ENCODE measurements around the gene STK4.

STK4 gene

DNA sequence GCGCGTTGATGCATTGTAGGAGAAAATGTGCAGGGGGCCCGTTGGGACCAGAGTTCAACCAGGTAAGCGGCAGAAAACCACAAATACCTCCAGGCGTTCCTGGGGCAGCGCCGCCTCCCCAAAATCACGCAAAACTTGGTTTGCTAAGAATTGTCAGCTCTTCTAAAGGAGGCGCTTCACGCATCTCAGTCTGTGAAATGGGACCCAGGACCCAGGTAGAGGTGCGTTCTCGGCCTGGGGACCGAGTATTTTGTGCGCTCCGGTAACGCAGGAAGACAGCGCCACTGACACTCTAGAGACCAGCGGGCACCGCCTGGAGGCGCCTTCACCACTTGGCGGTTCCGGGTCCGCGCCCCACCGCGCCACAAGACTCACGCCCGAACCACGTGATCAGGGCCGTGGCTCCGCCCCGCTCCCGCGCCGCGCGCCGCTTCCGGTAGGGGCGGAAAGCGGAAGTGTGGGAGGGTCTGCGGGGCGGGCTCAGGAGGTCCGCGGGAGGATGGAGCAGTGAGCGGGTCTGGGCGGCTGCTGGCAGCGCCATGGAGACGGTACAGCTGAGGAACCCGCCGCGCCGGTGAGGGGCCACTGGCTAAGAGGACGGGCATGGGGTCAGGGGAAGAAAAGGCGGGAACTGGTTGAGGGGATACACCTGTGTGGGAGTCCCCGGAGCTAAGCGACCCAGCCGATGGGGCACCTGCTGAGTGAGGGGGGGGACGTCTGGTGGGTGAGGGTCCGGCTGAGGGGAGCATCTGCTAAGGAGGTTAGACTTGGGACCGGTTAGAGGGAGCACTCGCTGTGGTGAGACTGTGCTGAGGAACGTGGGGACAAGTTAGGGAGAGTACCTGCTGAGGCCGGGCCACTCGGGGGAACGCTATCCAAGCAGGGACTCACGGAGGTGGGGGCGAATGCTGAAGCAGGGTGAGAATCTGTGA is at the start of gene STK4:
TSS of gene STK4 (plus strand) at position 483 of the 932 bp plus-strand sequence. CDS start at position 540, 57 bp downstream.
- peak; percentile 89 for DNase-seq (ENCODE audit: low spot score)

DNA sequence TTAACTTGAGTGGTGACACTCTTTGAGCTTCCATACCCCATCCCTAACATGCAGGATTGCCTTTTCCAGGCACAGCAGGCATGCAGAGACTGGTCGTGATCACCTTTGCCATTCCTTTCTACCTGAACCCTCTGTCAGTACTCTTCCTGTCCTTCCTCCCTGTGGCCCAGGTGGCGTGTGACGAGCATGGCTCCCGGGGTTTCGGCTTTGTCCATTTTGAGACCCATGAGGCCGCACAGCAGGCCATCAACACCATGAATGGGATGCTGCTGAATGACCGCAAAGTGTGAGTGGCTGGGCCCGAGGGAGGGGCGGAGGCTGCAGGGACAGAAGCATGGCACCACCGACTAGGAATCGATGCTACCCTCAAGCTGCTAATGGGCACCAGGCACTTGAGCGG is 49.7 kb upstream of the STK4 start:
- DNase-seq (ENCODE audit: low spot score): no peak

DNA sequence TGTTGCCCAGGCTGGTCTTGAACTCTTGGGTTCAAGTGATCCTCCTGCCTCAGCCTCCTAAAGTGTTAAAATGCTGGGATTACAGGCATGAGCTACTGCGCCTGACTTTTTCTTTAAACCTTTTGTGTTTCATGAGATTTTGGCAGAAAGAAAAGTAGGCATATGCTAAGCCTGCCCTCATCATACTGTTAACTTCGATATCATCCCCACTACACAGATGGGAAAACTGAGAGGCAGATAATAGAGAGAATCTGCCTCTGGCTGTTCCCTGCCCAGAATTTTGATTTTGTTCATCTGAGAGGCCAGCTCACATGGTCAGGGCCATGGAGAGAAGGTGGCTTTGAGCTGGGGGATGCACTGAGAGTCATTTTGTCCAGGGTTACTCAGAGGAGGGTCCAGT is 48.9 kb upstream of the STK4 start:
- DNase-seq (ENCODE audit: low spot score): no peak

DNA sequence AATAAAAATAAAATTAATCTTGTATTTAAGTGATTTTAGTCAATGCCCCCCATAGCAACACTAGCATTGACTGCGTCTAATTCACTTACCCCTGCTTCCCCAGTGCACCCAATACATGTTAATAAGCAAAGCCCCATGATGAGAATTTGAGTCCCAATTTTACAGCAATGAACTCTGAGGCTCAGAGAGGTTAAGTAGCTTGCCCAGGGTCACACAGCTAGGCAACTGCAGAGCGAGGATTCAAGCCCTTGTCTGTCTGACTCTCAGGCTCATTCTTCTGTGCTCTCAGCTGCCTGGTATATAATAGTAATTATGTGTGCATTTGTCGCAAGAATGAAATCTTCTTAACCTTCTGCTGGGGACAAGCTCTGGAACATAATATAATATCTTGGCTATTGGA is 48.0 kb upstream of the STK4 start:
- no peak for DNase-seq (ENCODE audit: low spot score)

DNA sequence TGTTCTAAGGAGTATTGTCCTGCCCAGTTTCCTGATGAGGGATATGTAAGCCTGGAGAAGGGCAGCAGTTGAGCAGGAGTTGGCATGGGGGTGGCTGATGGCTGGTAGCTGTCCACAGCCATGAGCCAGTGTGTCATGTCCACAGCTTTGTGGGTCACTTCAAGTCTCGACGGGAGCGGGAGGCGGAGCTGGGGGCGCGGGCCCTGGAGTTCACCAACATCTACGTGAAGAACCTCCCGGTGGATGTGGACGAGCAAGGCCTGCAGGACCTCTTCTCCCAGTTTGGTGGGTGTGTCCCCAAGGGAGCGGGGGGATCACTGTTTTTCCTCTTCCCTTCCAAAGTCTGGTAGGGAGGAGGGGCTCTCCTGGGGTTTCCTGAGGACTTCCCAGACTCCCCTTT is 47.6 kb upstream of the STK4 start:
- DNase-seq (ENCODE audit: low spot score): no peak

DNA sequence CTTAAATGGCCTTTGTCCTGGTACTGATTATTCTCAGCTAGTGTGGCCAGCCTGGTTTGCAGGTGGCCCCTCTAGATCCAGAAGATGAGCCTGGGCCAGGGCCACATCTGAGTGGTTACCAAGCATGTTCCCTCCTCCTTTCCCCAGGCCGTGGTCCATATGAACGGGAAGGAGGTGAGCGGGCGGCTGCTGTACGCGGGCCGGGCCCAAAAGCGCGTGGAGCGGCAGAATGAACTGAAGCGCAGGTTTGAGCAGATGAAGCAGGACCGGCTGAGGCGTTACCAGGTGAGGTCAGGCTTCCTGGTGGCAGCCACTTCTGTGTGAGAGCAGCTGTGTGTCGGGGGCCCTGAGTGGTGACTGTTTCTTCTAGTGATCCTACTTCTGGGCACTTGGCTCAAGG is 44.9 kb upstream of the STK4 start:
- DNase-seq (ENCODE audit: low spot score): no peak

DNA sequence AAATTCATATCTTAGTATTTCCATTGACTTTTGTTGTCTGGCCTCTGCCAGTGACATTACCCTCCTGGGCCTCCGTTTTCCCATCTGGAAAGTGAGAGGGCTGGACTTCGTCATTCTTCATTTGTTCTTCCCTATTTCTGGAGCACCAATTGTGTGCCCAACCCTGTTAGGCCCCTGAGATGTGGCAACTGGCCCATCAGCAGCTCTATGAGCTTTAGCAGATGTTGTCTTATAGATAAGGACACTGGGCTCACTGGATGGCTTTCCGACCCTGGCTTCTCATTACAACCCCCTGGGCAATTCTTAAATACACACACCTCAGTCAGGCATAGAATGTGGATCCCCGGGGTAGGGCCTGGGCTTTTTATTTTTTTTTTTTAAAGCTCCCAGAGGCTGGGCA is 41.8 kb upstream of the STK4 start:
- DNase-seq (ENCODE audit: low spot score): no peak

DNA sequence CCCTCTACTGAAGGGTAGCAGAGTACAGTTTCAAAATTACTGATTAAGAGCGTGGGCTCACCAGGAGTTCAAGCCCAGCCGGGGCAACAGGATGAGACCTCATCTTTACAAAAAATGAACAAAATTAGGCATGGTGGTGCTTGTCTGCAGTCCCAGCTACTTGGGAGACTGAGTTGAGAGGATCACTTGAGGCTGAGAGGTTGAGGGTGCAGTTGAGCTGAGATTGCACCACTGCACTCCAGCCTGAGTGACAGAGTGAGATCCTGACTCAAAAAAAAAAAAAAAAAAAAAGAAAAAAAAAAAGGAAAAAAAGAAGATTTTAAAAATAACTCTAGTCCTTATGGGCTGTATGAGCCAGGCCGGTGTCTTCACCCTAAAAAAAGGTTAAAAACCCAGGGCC is 37.7 kb upstream of the STK4 start:
- DNase-seq (ENCODE audit: low spot score): no peak

DNA sequence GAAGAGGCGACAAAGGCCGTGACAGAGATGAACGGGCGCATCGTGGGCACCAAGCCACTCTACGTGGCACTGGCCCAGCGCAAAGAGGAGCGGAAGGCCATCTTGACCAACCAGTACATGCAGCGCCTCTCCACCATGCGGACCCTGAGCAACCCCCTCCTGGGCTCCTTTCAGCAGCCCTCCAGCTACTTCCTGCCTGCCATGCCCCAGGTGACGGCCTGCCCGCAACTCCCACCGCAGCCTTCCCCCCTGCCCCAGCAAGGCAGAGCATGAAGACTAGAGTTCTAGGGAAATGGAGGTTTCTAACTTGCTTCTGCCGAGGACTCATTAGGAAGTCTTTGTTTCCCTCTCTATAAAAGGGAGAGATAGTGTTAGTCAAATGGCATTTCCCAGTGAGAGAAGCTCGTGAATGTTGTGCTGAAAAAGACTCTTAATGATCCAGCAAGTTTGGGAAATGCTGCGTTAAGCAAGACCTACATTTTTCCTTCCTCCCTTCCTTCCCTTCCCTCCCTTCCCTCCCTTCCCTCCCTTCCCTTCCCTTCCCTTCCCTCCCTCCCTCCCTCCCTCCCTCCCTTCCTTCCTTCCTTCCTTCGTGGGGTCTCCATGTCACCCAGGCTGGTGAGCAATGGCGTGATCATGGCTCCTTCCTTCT is 35.7 kb upstream of the STK4 start:
- no peak for DNase-seq (ENCODE audit: low spot score)

DNA sequence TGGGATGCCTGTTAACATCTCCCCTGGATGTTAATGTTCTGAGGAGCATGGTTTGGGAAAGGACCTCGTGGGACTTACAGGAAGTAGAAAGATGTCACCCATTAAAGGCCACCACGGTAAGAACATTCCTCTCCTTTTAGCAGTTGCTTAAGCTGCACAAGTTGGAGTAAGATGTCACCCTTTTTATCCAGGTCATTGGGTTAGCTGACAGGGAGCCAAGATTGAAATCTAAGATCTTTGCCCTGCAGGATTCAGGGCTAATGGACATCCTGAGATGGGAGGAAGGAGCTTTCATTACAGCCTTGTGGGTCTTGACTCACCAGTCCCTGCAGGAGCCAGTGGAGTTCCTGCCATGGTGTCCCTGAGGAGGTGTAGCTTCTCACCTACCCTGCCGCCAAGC is 34.4 kb upstream of the STK4 start:
- no peak for DNase-seq (ENCODE audit: low spot score)

DNA sequence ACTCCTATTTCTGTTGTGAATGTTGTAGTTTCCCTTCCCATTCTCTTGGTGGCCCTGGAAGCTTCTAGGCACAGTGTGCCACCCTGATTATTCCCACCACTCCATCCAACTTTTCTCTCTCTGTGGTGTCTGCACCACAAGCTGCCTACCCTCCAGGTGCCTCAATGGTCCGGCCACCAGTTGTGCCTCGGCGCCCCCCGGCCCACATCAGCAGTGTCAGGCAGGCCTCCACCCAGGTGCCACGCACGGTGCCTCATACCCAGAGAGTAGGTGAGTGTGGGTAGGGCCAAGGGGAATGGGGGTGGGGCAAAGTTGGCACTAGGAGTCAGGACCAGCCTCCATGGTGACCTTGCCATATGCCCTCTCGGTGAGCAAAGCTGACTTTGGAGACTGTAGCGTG is 33.4 kb upstream of the STK4 start:
- no peak for DNase-seq (ENCODE audit: low spot score)

DNA sequence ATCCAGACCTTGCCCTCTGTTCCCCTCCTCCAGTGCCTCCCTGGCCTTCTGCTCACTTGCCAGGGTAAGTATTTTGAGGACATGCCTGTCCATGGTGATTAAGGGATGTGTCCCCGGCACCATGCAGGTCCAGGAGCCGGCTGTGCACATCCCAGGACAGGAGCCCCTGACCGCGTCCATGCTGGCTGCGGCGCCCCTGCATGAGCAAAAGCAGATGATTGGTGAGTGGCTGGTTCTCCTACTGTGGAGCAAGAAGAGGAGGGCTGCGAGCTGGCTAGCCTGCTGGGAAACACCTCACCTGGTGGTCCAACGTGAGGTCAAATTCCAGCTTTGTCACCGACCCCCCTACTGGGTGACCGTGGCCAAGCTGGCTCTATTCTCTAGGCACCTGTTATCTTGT is 29.8 kb upstream of the STK4 start:
- no peak for DNase-seq (ENCODE audit: low spot score)

DNA sequence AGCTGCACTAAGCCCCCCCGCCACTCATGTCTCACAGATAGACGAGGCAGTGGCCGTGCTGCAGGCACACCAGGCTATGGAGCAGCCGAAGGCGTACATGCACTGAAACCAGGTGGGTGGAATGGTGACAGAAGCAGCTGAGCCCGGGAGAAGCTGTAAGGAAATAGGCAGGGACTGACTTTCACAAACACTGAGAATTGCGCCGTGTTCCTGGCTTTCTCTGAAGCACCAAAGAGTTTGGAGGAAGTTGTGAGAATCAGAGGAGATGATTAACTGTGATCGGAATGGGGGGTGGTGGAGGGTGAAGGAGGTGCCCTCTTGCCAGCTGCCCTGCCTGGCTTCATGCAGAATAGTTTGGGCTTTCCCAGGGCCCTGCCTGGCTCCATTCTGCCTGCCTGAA is 27.7 kb upstream of the STK4 start:
- DNase-seq (ENCODE audit: low spot score): no peak

DNA sequence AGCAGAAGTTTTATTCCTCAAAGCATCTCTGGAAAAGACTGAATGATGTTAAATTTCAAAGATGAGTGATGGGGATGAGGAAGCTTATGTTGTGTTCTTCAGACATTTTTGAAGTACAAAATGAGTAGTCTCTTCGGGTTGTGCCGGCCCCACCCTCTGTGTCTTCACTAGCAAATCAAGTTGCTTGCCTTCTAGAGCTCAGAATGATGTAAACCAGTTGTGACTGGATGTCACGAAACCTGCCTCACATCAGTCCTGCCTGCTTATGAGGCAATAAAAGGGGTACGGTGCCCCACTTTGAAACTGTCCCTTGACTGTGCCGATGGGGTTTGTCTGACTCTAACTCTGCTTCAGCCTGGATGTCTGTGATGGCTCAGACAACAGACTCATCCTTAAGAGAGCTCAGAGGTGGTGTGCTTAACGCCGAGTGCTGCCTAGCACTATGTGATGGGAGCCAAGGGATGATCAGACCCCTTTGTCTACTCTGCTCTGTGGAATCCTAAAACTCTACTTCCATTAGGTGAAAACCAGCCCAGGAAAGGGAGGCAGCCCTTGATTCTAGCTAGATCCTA is 25.1 kb upstream of the STK4 start:
- DNase-seq (ENCODE audit: low spot score): no peak

DNA sequence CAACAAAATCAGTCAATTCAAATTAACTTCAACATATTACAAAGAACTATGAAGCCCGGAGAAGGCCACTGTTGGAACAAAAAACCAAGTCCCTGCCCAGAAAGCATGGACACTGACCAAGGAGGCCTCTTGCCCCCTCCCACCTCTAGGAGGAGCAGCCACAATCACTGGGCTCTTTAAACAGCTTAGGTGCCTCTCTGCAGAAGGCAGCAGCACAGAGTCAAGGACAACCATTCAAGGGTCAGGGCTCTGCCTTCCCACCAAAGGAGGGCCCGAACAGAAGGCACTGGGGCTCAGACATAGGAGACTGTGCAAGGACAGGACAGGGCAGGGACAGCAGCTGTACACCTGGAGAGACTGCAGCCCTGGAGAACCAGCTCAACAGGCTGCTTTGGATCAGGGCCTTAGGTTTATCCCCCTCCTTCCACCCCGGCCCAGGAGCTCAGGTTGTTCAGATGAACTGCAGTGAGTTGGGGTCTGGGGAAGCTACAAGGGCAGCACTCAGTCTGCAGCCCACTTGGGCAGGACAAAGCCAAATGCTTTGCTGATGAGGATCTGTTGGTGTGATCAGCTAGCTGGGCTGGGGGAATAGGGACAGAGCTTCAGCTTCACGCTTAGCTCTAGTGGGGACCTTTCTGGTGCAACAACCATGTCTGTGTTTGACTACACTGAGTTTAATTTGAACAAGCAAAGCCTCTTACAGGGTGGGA is 23.9 kb upstream of the STK4 start:
- DNase-seq (ENCODE audit: low spot score): no peak

DNA sequence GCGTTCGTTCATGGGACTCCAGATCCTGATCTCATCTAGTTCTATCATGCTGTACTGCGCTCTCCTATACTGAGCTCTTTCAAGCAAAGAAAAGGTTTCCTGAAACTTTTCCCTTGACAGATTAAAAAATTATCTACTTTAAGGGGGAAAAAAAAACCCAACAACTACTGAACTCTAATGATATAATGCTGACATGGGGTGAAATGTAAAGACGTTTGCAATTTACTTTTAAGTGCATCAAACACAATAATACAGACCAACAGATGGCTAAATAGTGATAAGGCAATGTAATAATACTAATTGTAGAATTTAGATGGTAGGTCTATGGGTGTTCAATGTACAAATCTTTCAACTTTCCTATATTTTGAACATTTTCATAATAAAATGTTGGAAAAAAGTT is 22.5 kb upstream of the STK4 start:
- DNase-seq (ENCODE audit: low spot score): no peak

DNA sequence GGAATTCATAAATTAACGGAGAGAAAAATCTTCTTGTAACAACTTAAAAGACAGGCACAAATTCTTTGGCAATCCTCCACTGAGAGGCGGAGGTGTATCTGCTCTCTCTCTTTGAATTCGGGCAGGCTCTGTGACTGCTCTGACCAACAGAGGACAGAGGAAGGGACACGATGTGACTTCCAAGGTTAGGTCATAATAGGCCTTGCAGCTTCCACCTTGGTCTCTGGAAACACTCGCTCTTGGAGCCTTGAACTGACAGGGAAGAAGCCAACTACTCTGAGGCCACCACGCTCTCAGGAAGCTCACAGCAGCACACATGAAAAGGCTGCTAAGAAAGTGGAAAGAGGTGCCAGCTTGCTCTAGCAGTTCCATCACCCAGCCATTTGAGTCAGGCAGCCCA is 21.1 kb upstream of the STK4 start:
- DNase-seq (ENCODE audit: low spot score): no peak

DNA sequence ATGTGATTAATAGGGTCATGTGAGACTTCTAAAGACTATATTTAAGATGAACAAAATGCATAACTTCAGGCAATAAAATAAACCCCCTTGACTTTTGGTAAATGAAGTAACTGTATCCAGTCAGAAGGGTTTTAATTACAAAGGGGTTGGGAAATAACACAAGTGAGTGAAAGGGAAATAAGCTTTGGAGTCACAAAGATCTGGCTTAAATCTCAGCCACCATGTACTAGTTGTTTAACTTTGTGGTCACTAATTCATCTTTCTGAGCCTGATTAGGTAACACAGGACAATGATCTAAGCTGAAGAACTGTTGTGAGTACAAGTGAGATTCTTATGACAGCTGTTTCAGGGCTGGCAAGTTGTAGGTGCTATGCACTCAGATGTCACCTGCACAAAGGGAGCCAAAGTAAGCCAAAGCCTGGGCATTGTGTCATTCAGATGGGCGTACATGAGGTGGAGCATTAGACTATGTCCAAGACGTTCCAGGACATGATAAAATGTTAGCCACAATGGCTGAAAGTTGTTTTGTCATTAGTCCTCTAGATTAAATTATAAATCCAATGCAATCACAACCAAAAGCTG is 19.9 kb upstream of the STK4 start:
- no peak for DNase-seq (ENCODE audit: low spot score)

DNA sequence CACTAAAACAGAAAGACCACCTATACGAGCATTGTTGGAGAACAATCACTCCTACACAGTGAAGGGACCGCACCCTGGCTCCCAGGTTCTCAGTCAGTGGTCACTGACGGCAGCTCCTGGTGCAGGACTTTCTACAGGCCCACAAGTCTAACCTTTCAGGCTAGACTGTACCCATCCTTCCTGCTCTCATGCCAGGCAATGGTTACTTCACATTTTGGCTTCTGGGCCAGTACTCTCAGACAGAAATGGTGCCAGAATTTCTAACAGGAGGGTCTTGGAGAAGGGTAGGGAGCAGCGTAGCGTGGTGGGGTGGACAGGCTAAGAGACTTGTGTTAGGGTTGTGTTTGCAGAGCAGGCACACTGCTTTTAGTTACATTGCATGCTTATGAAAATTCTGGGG is 18.2 kb upstream of the STK4 start:
- no peak for DNase-seq (ENCODE audit: low spot score)

DNA sequence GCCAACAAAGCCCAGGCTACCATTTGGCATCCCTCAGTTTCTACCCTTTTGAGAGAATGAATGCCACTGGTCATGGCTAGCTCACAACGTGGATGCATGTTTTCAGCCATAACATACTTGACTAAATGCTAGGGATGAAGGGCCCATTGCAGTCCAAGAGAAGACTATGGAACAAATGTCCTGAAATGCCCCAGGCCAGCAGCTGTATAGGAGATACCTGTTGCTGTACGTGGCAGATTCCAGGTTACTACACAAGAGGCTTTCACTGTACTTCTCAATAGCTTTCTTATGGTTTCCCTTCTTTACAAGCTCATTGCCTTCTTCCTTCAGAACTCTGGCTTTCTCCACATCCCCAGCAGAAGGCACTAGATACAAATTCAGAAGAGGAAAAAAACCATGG is 17.8 kb upstream of the STK4 start:
- DNase-seq (ENCODE audit: low spot score): no peak

DNA sequence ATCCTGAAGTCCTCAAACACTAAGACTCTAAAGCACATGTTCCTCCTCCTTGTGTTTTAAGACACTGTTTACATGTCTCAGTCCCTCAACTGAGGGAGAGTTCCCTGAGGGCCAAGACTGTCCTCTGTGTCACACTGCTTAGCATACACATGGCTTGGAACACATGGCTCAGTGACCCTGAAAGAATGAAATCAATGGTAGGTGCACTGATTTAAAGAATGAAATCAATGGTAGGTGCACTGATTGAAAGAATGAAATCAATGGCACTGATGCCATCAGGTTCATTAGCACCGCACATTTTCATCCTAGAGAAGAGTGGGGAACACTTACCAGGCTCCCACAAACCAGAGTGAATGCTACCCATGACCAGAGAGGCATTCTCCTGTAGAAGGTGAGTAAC is 15.9 kb upstream of the STK4 start:
- DNase-seq (ENCODE audit: low spot score): no peak

DNA sequence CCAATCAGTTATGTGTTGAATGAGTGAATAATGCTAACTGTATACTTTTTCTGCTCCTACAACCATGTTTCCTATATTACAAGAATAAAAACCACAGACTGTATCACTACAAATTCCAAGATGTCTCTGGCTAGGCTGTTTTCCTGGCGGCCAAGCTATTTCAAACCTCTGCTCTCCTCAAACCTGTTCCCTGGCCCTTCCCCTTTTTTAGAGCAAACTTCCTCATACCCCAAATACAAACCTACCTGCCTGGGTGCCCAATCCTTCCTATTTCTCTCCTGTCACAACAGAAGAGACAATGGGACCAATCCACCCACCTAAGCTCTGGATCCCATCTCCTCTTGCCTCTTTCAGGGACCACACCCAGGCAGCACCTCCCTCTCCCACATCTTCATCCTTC is 13.6 kb upstream of the STK4 start:
- no peak for DNase-seq (ENCODE audit: low spot score)

Data from AG08395 (cell line).